ENCODE measurements around the gene WFDC13.

- no peak for TF ChIP-seq CTCF (IDR thresholded peaks at IDR 0.05)
- TF ChIP-seq EZH2phosphoT487 (IDR thresholded peaks at IDR 0.05) = no peak
- no peak for TF ChIP-seq EZH2 (IDR thresholded peaks at IDR 0.05)
These were observed 50.9 kb downstream of the WFDC13 start for GRCh38 chr20:45752746-45753145.
